Kidney capillary endothelial cell (primary cell): ENCODE data around the gene ATAD2B.
A peak's percentile ranks its signal among the peaks of the same experiment; 100 is the strongest.
"Not testable (repeated sequence)": the region's sequence is repeated elsewhere in the genome, so short reads cannot be mapped to it uniquely, and the experiment has no call there.

Experiments used
- DNase-seq: peaks from one replicate; pipeline ENCODE4 v3.0.0-alpha.2; 2018; ENCODE audit warnings: low spot score

ATAD2B gene

DNA sequence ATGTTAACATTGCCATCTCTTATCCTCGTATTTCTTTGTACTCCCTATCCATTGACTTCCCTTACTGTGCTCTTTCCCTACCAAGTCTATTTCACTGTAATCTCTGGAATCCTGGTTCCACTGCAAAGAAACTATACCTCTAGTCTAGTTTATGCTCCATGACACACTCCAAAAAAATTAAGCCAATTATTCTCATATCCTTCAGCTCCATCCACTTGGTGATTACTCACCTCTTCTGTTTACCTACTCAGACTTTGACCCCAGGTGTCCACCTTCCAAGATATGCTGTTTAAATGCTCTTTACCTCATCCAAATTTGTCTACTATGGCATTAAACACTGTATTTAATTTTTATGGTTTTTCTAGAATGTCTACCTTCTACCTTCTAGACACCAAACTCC, 137.9 kb downstream of the ATAD2B start:
- no peak for DNase-seq

DNA sequence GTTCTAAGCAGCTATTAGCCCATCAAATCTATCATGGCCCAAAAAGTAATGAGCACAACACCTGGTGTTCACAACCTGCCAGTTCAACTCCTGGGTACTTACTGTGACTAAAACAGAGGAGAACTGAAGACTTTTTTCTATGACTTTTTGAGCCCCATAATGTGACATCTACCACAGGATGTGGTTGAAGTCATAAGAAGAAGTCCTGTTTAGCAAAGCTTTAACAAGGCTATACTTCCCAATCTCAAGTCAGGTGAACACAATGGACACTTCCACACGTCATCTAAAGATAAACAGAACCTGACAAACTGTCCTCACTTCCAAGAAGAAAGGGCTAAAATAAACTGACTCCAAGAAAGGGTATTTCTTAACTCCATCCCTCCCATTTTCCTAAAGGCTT, 138.8 kb downstream of the ATAD2B start:
- no peak for DNase-seq

DNA sequence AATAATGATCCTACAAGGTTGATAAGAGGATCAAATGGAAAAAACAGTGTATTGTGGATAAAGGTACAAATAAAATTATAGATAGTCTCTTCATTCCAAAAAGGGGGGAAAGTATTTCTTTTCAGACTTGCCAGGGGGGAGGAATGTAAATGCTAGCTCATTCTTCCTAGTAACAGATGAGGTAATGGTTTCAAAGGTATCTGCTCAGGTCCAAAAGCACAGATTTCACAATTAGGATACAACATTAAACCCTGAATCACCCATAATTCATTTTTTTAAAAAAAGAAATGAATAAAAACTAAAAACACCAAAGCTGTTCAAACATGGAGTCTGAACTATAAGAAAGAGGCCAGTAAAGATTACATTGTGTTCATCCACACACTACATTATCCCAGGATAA, 142.0 kb downstream of the ATAD2B start:
- DNase-seq: no peak

DNA sequence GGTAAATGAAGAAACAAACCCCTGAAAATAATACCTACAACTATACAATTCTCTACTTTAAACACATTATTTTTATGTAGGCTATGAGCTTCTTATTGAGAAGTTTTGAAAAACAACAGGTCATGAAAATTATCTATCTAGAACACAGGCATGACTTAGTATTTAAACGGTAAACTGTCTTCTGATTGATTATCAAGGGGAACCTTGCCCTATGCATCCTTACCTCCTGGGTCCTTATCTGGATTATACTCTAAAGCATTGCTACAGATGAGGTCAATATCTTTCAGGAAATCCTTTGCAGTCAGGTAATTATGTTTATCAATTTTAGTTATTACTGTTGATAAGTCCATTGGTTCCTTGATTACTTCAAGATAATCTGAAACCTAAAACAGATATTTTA, 144.3 kb downstream of the ATAD2B start:
- DNase-seq: no peak

DNA sequence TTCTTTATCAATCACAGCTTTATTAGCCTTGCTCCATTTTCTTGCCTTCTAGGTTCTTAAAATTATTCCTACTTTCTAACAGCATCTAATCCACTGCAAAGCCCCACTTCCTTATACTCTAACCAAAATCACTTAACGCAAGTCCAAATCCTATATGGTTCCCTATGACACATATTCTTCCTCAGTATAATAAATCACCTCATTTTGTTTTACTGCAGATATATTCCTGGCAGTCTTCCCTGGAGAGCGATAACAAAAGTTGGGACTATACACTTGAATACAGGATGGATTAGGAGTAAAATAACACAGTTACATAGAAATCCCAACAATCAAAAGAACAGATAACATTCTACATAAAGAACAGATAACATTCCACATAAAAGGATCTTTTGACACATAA, 144.8 kb downstream of the ATAD2B start:
- DNase-seq: no peak

DNA sequence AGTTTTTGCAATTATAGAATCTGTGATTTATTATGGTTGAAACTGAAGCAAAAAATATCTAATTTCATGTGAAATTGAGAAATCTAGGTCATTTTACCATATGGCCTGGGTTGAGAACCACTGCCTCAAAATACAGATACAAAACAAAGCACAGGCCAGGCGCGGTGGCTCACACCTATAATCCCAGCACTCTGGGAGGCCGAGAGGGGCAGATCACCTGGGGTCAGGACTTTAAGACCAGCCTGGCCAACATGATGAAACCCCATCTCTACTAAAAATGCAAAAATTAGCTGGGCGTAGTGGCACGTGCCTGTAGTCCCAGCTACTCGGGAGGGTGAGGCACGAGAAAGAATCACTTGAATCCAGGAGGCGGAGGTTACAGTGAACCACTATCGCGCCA, 146.5 kb downstream of the ATAD2B start:
- DNase-seq: not testable (repeated sequence)

DNA sequence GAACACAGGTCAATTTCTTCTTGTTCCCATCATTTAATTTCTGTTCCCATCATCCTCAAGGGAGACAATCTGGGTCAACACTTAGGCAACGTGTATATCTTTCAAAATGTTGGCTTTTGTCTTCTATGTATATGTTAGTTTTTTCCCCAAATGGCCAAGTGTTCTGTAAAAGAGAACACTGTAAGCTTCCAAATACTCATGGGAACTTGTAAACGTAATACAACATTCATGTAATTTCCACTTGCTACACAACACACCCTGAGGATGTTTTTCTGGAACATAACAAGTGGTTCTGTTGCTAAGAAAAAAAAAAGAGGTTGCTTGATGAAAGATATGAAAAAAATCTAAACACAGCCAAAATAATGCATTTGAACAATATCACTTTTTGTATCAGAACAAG, 149.1 kb downstream of the ATAD2B start:
- no peak for DNase-seq

DNA sequence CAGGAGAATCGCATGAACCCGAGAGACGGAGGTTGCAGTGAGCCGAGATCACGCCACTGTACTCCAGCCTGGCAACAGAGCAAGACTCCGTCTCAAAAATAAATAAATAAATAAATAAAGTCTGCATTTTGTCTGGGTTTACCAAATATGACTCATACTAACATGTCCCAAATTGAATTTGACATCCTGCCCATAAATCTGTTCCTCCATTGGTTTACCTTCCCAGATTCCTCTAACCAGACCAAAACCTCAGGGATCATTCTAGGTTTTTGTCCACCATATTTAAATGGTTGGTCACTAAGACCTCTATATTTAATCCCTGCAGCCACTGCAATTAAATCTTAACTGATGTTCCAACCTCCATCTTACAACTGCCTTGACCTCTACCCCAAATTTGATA, 150.9 kb downstream of the ATAD2B start:
- no peak for DNase-seq

DNA sequence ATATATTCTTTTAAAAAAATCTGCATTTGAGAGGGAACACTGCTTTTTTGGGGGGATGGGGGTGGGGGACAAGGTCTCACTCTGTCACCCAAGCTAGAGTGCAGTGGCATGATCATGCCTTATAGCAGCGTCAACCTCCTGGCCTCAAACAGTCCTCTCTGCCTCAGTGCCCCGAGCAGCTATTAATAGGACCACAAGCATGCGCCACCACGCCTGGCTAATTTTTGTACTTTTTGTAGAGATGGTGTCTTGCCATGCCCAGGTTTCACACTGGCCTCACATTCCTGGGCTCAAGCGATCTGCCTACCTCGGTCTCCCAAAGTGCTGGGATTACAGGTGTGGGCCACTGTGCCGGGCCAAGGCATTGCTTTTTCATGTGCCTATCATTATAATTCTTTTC, 154.2 kb downstream of the ATAD2B start:
- no peak for DNase-seq

DNA sequence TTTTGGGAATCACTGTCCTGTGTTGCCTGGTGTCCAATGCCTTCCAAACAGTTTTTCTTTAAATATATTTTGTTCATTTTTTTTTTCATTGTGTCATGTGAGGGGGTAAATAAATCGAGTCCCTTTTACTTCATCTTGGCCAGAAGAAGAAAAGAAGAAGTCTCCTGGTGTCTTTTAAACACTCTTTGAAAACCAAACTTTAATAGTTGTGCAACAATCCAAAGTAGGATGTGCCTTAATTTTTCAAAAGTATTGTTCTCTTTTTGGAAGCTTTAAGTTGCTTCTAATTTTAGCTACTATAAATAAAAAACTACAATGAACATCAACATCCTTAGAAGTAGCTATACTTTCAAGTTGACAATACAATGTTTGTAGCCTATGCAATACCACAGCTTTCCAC, 154.9 kb downstream of the ATAD2B start:
- DNase-seq: no peak

DNA sequence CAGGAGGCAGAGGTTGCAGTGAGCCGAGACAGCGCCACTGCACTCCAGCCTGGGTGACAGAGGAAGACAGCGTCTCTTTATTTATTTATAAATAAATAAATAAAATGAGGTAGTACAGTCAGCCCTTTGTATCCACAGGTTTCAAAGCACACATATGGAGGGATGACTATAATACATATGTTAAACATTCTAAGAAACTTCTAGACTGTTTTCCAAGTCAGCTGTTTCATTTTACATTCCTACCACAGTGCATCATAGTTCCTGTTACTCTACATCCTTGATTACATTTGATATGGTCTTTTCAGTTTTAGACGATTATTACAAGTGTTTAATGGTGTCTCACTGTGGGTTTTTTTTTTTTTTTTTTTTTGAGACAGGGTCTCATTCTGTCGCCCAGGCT, 157.6 kb downstream of the ATAD2B start:
- no peak for DNase-seq

DNA sequence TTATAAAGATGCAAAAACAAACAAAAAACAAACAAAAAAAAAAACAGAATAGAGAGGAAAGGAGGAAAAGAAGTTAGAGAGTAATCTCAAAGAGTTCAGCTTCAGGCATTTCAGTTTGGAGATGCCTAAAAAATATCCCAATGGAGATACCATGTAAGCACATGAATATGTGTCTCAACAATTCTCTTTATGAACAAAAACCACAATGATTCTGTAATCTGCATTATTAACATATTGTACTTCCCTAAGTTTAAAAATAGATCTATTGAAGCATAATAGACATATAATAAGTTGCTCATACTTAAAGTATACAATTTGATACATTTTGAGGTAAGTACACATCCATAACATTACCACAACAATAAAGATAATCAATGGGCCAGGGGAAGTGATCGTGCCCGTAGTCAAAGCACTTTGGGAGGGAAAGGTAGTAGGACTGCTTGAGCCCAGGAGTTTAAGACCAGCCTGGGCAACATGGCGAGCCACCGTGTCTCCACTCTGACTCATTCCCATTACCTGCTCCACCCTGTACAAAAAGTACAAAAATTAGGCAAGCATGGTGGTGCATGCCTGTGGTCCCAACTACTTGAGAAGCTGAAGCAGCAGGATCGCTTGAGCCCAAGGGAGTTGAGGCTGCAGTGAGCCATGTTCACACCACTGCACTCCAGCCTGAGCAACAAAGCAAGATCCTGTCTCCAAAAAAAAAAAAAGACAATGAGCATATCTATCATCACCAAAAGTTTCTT, 158.9 kb downstream of the ATAD2B start:
- DNase-seq: no peak

DNA sequence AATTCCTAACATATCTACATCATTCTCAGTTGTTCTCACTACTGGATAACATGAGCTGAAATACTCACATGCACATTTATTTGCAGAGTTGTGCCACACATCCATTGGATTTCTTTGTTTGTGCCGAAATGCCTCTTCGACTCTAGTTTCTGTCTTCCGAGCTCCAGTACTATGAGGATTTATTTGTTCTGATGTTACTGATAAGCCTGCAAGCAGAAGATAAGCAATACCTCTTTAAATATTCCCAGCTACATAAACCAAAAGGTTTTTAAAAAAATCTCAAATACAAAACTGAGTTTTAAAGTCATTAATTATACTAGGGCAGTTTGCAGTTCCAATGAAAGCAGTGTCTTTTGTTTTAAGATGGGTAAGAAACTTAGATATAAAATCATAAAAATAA, 164.8 kb downstream of the ATAD2B start:
- DNase-seq: no peak

DNA sequence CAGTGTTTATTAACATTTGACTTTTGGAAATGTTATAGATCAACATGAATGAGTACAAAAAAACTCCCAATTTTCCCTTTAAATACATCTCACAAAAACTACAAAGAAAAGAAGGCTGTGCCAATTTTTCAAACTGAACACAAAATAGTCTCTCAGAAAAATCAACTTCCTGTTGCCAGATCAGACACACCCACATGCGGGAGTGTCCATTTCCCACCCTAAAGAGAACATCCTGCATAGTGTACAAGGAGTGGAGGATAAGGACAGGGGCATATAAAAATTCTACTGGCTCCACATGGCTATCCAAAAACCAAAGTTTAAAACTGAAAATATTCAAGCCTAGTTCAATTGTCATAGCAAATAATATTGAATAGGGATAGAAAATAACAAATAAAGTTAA, 165.3 kb downstream of the ATAD2B start:
- peak; percentile 30 for DNase-seq

DNA sequence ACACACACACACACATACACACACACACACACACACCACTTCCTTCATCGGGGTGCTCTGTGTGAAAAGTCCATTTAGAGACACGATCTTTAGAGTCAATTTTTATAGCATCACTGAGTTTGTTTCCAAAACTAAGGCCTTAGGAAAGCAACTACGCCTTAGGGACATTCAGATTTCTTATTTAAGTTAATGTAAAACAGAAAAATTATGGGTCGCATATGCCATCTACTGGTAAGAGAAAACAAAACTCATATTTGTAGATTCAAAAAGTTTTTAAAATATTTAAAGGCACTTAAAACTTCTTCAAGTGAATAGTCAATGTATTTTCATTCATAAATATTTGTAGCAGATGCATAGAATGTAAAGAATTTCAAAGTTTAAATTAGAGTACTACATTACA, 166.2 kb downstream of the ATAD2B start:
- DNase-seq: peak; percentile 44

DNA sequence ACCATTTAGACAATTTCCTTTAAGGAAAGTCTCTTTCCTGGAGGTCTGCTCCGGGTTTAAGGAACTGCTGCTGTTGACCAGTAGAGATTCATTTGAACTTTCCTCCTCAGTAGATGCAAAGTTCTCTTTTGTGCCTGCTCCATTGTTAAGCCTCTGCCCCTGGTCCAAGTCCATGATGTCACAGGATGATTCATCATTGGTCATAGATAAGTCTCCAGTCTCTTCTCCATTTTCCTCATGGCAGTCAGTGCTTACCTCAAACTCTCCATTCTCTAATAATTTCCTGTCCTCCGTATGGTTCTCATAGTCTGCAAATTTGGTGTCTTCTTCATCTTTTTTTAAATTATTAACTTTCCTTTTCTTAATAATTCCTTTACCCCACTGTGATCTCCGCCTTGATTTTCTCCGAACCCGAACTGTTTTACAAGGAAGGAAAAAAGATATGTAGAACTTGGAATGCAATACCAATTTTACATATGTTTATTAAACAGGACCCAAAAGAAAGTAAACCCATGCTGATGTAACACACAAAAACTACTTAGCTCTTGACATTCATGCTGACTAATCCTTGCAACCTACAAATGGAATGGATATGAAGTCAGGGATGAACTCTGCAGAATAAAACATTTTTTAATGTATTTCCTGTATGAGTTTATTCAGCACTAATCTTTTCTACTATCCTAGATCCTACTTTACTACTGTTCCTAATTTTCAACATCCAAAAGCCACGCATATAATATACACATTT, 169.1 kb downstream of the ATAD2B start:
- DNase-seq: peak; percentile 96

DNA sequence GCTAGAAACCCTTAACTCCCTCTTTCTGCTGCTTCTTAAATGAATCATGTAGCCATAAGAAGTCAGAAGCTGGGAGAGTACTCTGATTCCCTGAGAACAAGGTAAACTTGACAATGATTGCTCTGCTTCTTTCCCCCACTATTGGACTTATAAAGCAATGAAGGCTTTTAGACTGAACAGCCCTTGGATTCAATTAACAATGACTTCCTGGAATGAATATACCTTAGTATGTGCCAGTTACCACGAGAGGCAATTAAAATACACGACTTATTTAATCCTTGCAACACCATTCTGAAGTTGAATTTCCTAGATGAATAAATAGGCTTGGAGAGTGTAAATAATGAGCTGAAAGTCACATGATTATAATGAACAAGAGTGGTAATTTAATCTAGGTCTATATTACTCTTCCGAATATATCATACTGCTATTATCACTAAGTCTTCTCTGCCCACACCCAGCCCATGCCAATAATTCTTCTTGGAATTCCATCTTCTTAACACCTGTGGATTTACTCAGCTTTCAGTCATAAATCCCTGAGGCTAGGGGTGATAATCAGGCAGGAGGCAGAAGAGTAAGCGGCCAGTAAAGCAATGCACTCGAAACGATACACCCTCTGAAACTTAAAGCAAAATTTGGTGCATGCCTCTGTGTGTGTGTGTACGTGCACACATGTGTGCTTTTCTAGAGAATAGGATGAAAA, 170.2 kb downstream of the ATAD2B start:
- DNase-seq: no peak

DNA sequence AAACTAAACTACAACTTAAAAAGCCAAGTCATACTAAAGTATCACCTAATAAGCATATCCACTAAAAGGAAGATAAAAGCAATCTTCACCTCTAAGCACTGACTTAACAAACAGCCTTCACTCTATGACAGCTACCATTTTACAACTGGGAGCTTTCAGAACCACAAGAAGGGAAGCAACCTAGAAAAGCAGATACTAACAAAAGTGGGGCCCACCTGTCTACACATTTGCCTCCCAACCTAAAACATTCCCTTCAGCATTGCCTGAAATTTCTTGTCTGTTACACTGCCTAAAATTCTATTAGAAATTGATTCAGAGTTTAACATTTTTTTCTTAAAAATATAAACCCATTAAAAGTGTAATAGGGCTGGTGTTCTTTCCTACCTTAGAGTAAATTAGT, 172.0 kb downstream of the ATAD2B start:
- DNase-seq: no peak

DNA sequence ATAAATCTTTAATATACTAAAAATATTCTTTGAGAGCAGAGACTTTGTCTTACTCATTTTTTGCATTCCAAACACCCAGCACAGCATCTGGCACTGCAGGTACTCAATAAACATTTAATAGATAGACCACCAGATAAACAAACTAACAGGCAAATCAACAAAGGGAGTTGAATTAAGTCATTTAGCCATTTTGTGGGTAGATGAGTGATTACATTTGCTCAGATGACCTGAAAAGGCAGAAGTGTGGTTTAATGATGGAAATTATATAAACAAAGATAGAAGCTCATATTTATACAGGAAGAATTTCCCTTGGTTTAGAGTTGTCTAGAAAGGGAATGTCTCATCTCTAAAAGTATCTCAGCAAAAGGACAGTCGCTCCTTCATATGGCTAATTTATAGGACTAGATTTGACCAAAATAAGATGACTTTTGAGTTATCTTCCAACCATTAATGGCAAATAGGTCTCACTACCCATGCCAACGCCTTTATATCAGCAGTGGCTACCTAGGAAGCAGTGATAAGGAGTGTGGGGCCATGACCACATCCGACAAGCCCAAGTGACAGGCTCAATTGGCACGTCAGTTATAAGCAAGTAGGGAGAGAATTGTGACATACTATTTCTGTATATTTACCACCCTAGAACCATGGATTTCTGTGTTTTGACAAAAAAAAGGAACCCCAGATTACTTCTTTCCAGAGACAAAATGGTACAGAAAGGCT, 173.5 kb downstream of the ATAD2B start:
- no peak for DNase-seq

DNA sequence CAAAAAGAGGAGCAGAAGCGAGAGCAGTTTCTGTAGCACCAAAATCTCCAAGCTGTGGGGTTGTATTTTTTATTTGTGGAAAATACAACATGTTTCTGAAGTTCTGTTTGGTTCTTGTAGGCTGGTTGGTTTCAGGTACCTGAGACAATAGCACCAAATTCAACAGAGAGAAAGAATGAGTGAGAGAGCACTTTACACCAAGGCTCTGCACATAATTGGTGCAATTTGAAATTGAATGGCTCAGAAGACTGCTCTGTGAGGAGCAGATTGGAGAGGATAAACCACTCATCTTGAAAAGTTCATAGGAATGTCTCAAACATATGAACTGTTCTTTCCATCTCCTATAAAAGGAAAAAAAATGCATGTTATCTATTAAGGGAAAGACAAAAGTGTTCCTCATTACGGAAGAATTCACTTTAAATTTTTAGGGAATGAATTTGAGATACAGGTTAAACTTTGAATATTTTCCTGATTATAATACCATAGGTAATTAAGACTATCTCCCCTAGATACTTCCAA, 175.1 kb downstream of the ATAD2B start:
- no peak for DNase-seq

DNA sequence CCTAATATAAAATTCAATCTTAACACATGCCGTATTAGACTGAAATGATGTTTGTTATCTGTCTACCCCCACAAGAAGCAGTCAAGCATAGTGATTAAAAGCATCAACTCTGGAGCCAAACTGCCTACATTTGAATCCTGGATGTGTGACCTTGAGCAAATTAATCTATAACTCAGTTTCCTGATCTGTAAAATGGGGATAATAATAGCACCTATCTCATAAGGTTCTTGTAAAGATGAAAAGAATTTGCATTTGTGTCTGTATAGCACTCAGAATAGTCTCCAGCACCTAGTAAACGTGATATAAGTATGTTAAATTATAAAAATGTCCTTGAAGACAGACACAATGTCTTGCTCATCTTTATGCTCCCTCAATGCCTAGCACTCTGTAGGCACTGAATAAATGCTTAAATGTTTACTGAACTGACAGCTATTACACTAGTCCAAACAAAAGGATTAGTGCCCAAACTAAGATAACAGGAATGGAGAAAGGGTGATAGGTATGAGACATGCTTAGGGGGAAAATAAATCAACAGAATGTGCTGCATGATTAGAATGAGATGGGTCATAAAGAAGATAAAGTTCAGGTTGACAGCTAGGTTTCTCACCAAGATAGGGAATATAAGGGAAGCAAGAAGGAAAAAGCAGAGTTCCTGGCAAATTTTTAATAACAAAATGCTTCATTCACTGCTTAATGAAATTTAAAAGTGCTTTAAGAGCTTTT, 180.6 kb downstream of the ATAD2B start:
- no peak for DNase-seq

DNA sequence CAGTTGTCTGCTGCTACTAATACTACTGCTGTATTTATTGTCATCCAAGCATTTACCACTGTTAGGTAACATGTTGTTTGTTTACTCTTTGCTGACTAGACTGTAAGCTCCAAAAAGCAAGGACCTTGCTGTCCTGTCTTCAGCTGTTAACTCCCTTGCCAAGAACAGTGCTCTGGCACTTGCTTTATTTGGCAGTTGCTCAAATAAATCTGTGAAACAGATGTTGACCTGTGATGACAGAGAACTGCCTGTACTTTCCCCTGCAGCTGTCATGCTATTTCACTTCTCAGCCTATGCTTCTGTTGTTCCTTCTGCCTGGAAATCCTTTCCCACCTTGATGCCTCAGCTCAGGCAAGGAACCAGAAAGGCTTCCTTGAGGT, 181.2 kb downstream of the ATAD2B start:
- no peak for DNase-seq
